Stimulated activated CD8-positive, alpha-beta memory T cell treated with anti-CD3 and anti-CD28 coated beads, Interleukin-15, amount 100 ng/mL, for 48 hours (primary cell): ENCODE data around the gene TYMP.
"Not testable (repeated sequence)": the region's sequence is repeated elsewhere in the genome, so short reads cannot be mapped to it uniquely, and the experiment has no call there.

Experiments
- DNase-seq, 2 donors: peaks; one replicate each; pipeline ENCODE4 v3.0.0-alpha.2; 2020; ENCODE audit warnings: low read depth in 2 of 2

The TYMP gene

DNA sequence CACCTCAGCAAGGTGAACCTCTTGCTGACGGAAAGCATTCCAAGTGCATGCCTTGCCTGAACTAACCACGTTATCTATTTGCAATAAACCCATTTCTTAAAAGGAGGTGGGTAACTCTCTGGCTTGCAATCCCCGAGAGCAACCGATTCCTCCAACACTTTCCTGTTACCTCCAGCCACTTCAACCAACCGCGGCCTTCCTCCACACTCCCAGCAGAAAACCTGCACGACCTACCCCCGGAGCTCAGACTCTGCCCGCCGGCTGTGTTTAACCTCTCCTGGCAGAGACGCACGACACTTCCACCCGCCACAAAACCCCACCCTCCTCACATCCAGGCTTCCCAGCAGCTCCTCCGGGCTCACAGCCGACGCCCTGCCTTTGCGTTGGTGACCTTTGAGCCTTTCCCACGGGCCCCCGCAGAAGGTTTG lies 5.1 kb downstream of the TYMP start:
- DNase-seq = no peak

DNA sequence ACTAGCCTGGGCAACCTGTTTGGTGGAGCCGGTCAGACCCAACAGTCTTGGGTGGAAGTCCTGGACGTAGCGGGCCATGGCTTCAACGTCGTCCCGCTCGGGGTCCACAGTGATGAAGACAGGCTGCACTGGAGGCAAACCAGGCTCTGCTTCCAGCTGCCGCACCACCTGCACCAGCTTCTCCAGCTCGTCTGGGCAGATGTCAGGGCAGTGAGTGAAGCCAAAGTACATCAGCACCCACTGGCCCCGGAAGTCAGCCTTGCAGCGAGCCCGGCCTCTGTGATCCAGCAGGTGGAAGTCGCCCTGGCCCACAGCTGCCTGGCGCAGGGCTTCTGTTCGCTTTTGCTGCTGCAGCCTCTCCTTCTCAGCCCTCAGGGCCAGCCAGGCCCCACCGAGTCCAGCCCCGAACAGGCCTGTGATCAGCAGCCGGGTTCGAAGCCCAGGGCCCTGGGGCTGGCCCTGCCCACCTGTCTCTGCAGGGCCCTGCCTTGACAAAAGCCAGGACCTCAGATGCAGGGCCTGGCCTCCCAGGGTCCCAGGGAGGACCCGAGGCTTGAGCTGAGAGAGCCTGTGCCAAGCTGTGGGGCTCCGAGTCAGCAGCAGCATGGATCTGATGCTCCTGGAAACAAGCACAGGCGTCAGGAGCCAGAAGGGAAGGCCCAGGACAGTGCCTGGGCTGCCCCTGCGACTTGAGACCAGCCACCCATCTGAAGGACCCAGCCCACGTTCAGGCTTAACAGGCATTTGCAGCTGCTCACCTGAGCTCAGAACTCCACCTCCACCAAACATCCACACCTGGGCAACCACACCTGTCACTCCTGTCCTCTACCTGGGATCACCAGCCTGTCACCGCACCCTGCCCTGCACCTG lies 5.8 kb downstream of the TYMP start:
- no peak for DNase-seq

GRCh38 chr22:50523458-50523805 lies 6.4 kb downstream of the TYMP start:
- no peak for DNase-seq

DNA sequence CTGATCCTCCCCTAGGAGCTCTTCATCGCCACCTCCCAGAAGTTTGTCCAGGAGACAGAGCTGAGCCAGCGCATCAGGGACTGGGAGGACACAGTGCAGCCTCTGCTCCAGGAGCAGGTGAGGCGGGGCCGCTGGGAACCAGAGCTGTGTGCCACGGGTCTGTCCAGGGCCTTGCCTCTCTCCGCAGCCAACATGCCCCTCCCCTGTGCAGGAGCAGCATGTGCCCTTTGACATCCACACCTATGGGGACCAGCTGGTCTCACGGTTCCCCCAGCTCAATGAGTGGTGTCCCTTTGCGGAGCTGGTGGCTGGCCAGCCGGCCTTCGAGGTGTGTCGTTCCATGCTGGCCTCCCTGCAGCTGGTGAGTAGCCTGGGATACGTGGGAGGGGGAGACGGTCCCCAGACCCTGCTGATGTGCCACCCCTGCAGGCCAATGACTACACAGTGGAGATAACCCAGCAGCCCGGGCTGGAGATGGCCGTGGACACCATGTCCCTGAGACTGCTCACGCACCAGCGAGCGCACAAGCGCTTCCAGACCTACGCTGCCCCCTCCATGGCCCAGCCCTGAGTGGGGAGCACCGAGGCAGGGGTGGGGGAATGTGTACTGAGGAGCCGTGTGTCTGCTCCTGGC lies 6.9 kb downstream of the TYMP start:
- DNase-seq = no peak

DNA sequence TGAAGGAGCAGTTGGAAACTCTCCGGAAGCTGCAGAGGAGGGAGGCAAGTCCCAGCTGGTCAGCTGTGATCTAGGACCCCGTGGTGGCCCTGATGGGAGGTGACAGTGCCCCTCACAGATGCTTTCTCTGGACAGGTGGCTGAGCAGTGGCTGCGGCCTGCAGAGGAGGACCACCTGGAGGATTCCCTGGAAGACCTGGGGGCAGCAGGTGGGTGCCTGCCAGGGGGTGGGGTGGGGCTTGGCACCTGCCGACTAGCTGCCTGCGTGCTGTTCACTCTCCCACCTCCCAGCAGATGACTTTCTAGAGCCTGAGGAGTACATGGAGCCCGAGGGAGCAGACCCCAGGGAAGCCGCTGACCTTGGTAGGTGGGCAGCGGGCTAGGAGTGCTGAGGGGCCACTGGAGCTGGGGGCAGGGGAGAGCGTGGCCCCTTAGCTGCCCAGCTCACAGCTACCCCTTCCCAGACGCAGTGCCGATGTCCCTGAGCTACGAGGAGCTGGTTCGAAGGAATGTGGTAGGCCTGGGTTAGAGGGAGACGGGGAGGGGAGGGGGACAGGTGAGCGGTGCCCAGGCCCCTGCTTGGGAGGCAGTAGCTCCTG lies 7.5 kb downstream of the TYMP start:
- DNase-seq = no peak

DNA sequence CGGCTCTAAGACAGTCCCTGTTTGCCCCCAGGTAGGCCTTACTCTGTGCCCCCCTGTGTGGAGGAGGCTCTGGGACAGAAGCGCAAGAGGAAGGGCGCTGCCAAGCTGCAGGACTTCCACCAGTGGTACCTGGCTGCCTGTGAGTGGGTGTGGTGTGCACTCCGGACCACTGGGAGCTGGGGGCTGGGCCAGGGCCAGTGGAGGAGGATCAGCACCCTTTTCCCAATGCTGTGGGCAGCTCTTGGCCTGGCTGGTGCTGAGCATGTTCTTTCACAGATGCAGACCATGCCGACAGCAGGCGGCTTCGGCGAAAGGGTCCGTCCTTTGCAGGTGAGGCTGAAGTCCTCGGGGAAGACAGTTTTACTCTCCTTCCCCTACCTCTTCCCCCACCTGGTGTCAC lies 8.1 kb downstream of the TYMP start:
- DNase-seq = no peak

DNA sequence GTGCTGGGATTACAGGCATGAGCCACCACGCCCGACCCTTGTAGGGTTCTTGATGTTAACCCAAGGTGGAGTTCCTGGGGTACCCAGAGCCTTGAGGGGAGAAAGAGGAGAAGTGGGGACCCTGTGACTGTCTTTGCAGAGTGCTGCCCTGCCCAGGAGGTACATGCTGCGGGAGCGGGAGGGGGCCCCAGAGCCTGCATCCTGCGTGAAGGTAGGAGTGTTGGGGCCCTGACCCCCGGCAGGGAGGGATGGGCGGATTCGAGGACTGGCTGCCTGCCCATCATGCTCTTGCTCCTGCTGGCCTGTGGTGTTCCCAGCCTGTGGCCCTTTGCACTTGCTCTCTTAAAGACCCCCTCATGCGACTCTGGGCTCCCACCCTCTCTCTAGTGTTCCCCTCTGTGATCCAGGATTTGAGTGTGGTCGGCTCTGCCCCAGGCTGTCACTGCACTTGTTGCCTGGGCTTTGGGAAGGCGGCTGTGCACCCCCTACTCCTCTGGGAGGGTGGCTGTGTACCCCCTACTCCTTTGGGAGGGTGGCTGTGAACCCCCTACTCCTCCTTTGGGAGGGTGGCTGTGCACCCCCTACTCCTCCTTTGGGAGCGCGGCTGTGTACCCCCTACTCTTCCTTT lies 8.9 kb downstream of the TYMP start:
- no peak for DNase-seq

DNA sequence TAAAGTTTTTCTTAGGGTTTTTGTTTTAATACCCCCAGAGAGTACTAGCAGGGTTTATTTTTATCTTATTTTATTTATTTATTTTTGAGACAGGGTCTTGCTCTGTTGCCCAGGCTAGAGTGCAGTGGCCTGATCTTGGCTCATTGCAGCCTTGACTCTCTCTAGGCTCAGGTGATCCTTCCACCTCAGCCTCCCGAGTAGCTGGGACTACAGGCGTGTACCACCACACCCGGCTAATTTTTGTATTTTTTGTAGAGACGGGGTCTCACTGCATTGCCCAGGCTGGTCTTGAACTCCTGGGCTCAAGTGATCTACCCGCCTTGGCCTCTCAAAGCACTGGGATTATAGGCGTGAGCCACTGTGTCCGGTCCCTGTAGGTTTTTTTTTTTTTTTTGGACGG lies 9.6 kb downstream of the TYMP start:
- not testable (repeated sequence) for DNase-seq

GRCh38 chr22:50519151-50519550 lies 10.7 kb downstream of the TYMP start:
- no peak for DNase-seq

- no peak for DNase-seq
Measured at GRCh38 chr22:50518606-50519005, 11.2 kb downstream of the TYMP start.

GRCh38 chr22:50517495-50518260 lies 12.1 kb downstream of the TYMP start:
- DNase-seq = no peak

GRCh38 chr22:50516891-50517290 lies 12.9 kb downstream of the TYMP start:
- no peak for DNase-seq

DNA sequence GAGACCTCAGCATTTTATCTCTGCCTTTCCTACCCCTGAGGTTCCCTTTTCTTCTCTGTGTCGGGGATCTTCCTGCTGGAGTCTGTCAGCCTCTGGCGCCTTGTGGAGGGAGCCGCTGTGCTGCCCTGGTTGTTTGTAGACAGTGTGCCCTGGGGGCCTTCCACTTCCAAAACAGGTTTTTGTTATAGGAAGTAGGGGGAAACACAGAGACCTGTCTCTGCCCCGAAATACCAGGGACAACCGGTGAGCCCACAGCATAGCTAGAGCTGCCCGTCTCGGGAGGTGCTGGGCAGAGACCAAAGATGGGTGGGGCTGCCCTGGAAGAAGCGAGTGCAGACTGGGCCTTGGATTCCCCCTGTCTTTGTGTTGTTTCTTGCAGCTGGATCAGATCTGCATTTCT lies 13.7 kb downstream of the TYMP start:
- no peak for DNase-seq

- no peak for DNase-seq
Measured at GRCh38 chr22:50513175-50513574, 16.6 kb downstream of the TYMP start.

- no peak for DNase-seq
Measured at GRCh38 chr22:50508897-50509296, 20.9 kb downstream of the TYMP start.

GRCh38 chr22:50507991-50508884 lies 21.6 kb downstream of the TYMP start, which contains the start of gene NCAPH2:
NCAPH2 (plus strand) TSS chr22:50508224; CDS start chr22:50508338, 114 bp downstream.
- DNase-seq = peak; percentile 94 to 97

DNA sequence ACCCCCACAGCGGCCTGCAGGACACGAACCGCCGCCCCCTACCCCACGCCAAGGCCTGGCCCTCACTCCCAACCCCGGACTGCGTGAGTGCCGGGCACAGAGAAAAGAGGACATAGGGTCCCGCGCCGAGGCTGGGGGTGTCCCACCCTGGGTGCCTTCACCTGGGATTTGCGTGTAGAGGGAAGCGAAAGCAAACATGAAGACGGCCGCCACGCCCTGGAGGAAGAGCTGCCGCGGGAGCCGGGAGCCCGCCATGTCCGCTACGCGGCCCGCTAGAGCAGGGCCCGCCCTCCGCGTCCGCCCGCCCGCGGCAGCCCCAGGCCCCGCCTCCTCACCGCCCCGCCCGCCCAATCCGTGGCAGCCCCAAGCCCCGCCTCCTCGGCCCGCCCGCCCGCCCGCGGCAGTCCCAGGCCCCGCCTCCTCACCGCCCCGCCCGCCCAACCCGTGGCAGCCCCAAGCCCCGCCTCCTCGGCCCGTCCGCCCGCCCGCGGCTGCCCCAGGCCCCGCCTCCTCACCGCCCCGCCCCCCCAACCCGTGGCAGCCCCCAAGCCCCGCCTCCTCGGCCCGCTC lies 22.3 kb downstream of the TYMP start, which contains the start of gene LMF2:
Gene LMF2 (minus strand): TSS at position 282 of the 570 bp plus-strand sequence. CDS start 27 bp downstream, at position 255.
- peak; percentile 89 to 90 for DNase-seq

DNA sequence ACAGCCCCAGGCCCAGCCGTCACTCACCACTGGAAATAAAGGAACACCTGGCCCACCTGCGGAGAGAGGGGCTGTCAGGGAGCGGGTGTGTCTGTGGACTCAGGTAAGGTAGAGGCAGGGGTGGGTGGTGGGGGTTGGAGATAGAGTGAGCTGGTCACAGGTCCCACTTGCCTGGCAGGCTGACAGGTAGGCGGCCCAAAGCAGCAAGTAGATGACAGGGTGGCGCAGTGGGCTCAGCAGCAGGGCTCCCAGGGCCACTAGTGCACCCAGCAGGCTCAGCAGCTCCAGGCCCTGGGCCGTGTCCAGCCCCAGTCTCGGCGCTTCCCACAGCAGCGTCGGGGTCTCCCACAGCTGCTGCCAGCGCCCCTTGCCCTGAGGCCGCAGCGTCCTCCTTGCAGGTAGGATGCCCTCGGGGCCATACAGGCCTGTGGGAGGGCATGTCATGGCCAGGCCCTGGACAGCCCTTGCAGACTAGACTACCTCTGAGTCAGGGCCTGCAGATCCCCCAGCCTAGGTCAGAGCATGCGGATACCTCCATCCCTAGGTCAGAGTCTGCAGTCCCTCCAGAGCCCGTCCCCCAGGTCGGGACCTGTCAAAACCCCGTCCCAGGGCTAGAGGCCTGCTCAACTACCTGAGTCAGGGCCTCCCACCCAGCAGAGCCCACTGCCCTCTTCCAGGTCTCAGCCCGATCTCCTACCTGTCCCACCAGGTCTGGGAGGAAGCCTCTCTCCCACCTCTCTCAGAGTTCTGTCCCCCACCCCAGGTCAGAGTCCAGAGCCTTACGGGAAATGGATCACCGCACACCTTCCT lies 23.0 kb downstream of the TYMP start:
- DNase-seq = no peak
